AG09319 (cell line): Measurements from ENCODE around the gene FOSL1.
A peak's percentile ranks its signal among the peaks of the same experiment; 100 is the strongest.

Source experiments
- DNase-seq: peaks from one replicate; pipeline ENCODE4 v3.0.0-alpha.2; 2010; ENCODE audit warnings: low read depth; ENCODE audit errors: extremely low read depth
- TF ChIP-seq, protein P1 (sequence below): IDR thresholded peaks from 2 replicates; pipeline ENCODE4 v1.5.1; 2011; ENCODE audit warnings: low read depth, mild to moderate bottlenecking, inconsistent platforms, low read length, moderate library complexity

The FOSL1 gene

DNA sequence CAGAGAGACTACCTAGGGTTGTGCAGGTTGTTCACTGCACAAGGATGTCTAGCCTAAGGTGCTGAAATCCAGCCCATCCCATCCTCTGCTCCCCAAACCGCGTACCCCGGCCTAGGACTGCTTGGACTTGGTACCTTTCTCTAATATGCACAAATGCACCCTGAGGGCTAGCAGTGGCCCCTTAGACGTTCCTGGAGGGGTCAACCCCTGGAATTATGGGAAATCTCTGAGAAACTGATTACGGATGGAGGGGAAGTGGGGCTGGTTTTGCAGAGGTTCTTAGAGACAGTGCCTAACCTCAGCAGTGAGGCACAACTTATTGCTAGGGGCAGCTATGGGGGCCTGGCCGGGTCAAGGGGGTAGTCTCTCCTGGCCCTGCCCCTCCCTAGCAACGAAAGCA is 16.2 kb upstream of the FOSL1 start:
- DNase-seq, result no peak
- TF ChIP-seq, protein P1, sequence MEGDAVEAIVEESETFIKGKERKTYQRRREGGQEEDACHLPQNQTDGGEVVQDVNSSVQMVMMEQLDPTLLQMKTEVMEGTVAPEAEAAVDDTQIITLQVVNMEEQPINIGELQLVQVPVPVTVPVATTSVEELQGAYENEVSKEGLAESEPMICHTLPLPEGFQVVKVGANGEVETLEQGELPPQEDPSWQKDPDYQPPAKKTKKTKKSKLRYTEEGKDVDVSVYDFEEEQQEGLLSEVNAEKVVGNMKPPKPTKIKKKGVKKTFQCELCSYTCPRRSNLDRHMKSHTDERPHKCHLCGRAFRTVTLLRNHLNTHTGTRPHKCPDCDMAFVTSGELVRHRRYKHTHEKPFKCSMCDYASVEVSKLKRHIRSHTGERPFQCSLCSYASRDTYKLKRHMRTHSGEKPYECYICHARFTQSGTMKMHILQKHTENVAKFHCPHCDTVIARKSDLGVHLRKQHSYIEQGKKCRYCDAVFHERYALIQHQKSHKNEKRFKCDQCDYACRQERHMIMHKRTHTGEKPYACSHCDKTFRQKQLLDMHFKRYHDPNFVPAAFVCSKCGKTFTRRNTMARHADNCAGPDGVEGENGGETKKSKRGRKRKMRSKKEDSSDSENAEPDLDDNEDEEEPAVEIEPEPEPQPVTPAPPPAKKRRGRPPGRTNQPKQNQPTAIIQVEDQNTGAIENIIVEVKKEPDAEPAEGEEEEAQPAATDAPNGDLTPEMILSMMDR, result no peak

DNA sequence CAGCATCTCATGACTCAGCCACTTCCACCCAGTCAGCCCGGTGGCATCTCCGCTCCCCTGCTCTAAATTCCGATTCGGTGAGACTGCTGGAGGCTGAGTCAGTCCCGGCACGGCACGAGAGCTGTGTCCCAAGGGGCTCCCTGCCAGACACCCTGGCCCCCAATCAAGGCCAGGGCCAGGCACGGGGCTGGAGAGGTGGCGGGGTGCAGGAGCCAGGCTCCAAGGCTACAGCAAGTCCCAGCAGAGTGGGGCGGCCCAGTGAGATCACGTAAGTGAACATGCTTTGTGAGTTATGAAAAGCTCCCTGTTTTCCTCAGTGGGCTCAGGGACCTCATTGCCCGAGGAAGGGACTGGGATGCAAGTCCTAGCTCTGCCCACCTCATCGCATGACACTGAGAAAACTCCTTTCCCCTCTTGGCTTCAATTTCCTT is 15.6 kb upstream of the FOSL1 start:
- TF ChIP-seq, protein P1, result no peak
- peak; percentile 94 for DNase-seq

DNA sequence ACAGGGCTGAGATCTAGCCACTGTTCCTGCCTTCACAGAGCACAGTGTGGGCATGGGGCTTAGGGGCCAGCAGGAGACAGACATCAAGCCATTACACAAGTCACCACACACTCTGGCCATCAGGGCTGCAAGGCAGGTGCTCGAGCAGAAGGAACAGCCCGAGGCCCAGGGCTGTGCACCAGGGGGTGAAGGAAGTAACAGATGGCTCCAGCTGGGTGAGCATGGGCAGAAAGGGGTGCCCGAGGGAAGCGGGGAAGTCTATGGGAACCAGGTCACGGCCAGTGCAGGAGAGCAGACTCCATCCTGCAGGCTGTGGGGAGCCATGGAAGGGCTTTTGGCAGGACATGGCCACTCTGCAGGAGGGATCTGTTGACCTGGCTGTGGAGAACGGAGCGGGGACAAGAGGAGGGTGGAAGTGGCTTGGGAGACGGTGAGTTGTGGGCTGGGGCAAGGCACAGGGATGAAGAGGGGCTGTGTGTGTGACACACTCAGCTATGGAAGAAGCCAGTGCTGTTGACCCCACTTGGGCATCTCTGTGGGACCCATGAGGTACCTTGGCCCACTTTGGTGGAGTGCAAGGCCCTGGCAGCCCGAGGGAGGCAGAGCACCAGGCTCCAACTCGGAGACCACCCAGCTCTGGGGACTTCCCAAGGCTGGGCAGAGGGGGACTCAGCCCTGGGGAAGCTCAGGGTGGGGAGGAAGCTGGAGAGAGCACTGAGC is 15.1 kb upstream of the FOSL1 start:
- TF ChIP-seq, protein P1, result no peak

DNA sequence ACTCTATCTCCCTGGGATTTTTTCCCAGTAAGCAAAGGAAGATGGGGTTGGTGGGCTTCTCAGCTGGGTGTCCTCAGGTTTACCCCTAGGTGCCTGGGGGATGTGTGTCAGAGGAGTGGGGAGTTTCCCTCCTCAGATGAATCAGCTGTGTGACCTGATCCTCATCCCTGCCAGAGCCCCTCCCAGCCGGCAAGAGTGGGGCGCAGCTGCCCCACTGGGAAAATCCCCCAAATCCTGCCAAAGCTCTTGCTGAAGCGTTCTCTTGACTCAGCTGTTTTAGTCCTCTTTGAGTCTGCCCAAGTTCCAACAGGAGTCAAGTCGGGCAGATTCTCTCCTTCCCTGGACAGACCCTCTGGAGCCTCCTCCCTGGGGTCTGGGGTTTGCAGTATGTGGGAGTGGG is 12.7 kb upstream of the FOSL1 start:
- TF ChIP-seq, protein P1, result no peak
- DNase-seq, result peak; percentile 56

More for the DNA sequence above, 15.1 kb upstream of the FOSL1 start:
- DNase-seq, result no peak

DNA sequence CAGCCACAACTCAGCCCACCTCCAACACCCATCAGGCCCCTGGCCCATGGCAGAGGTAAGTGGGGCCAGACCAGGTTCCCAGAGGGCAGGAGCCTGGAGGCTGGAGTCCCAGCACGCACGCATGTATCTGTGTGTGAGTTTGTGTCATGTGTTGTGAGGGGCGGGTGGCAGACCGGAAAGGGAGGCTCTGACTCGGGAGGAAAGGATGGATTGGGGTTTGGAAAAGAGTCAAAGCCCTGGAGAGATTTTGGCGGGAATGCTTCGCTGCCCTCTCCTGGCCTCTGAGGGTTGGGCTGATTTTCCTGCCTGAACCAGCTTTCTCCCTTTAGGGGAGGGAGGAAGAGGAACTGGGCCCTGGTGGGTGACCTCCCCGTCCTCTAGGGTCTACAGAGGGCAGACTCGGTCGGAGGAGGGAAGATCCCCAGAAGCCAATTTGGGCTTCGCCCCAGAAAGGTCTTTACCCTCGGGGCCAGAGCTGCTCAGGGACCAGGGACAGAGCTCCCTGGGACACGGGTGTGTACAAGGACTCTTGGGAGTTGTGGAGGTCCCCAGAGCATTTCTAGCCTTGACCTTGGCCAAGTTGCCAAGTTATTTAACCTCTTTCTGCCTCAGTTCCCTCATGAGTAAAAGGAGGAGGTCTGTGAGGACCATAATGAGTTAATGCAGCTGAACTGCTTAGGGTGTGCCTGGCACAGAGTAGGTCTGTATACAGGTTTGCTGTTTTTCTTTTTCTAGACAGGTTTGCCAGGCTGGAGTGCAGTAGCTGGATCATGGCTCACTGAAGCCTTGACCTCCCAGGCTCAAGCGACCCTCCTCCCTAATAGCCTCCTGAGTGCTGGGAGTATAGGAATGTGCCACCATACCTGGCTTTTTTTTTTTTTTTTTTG is 11.7 kb upstream of the FOSL1 start:
- peak; percentile 75 for DNase-seq

DNA sequence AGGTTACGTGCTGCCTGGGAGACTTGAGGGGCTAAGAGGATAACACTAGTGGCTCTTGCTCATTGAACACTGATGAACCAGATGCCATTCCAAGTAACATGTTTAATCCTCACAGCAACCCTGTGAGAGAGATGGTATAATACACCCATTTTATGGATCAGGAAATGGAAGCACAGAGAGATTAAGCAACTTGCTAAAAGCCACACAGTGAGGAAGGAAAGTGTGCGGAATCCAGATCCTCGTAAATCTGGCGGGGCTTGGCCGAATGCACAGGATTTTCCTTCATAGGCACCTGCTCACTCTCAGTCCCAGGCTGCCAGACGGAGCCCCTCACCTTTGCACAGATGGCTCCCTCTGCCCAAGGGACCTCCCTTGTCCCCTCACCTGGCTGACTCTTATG is 7.7 kb upstream of the FOSL1 start:
- no peak for DNase-seq
- TF ChIP-seq, protein P1, result no peak

More for the DNA sequence above, 11.7 kb upstream of the FOSL1 start:
- TF ChIP-seq, protein P1, result peak; percentile 50

DNA sequence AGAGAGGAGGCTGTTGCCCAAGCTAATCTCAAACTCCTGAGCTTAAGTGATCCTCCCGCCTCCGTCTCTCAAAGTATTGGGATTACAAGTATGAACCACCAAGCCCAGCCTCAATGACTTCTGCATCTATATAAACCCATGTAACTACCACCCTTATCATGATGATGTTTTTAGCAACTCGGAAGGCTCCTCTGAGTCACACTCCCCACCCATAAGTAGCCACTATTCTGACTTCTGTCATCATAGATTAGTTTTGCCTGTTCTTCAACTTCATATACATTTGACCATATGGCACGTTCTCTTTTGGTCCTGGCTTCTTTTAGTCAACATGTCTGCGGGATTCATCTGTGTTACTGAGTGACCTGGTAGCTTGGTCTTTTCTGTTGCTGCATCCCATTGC is 6.4 kb upstream of the FOSL1 start:
- TF ChIP-seq, protein P1, result no peak
- DNase-seq, result no peak
